H1 (cell line): ENCODE data around the gene LRRC15.

Source experiments
- CTBP2 ChIP-seq: IDR thresholded peaks from 2 replicates; pipeline ENCODE4 v1.7.0; 2011; ENCODE audit warnings: borderline replicate concordance, mild to moderate bottlenecking, moderate library complexity, mixed read lengths, low read length; ENCODE audit not compliant: insufficient read depth, insufficient read length
- CTCF ChIP-seq, 3 experiments: IDR thresholded peaks; 1 replicate in 2 of 3; 2 replicates in 1 of 3; pipeline versions ENCODE4 v1.5.1 to v1.6.1; 2011; ENCODE audit warnings: low read length in 3 of 3, mild to moderate bottlenecking in 3 of 3, inconsistent platforms in 2 of 3, low read depth in 1 of 3, moderate library complexity in 1 of 3; ENCODE audit not compliant: insufficient read depth in 1 of 3; ENCODE audit errors: control extremely low read depth in 1 of 3
- EP300 ChIP-seq, 2 experiments: IDR thresholded peaks; 1 replicate in 1 of 2; 2 replicates in 1 of 2; pipeline ENCODE4 v1.6.1; 2011 to 2012; ENCODE audit warnings: low read depth in 2 of 2, low read length in 2 of 2, mild to moderate bottlenecking in 2 of 2, borderline replicate concordance in 1 of 2, inconsistent platforms in 1 of 2, moderate library complexity in 1 of 2
- EZH2 ChIP-seq: fragments of 200-600 bp; sonication (generic); IDR thresholded peaks from 2 replicates; pipeline ENCODE4 v1.7.1; 2012; ENCODE audit warnings: low read depth, mild to moderate bottlenecking, moderate library complexity, low read length, inconsistent platforms; ENCODE audit not compliant: severe bottlenecking
- HDAC2 ChIP-seq, 2 experiments: fragments of 300-600 bp in 1 of 2; sonication (generic) in 1 of 2; IDR thresholded peaks; 2 replicates each; pipeline ENCODE4 v1.6.1; 2011 to 2012; ENCODE audit warnings: low read depth in 2 of 2, low read length in 2 of 2, mild to moderate bottlenecking in 2 of 2, moderate library complexity in 2 of 2, borderline replicate concordance in 1 of 2, inconsistent platforms in 1 of 2
- NRF1 ChIP-seq: IDR thresholded peaks from 2 replicates; pipeline ENCODE4 v1.6.1; 2011; ENCODE audit warnings: mild to moderate bottlenecking, low read depth, low read length, improper control_type of control experiment
- POLR2A ChIP-seq, 2 experiments: IDR thresholded peaks; 1 replicate in 1 of 2; 2 replicates in 1 of 2; pipeline ENCODE4 v1.6.1; 2011; ENCODE audit warnings: low read depth in 2 of 2, low read length in 2 of 2, mild to moderate bottlenecking in 2 of 2; ENCODE audit errors: control extremely low read depth in 1 of 2
- POLR2AphosphoS5 ChIP-seq: IDR thresholded peaks from 2 replicates; pipeline ENCODE4 v1.6.1; 2011; ENCODE audit warnings: low read depth, low read length
- RNF2 ChIP-seq: fragments of 200-900, 300-1000 bp; sonication (generic); IDR thresholded peaks from 2 replicates; pipeline ENCODE4 v1.7.1; 2016; ENCODE audit warnings: borderline replicate concordance, low read depth, mild to moderate bottlenecking, antibody characterized with exemption, low read length; ENCODE audit not compliant: poor library complexity, severe bottlenecking; ENCODE audit errors: missing control alignments
- SIX5 ChIP-seq: IDR thresholded peaks from 2 replicates; pipeline ENCODE4 v1.6.1; 2011; ENCODE audit warnings: mild to moderate bottlenecking, low read depth, low read length
- TAF1 ChIP-seq: IDR thresholded peaks from 2 replicates; pipeline ENCODE4 v1.6.1; 2011; ENCODE audit warnings: mild to moderate bottlenecking, low read depth, low read length
- TBP ChIP-seq: IDR thresholded peaks from 2 replicates; pipeline ENCODE4 v1.6.1; 2011; ENCODE audit warnings: low read depth, low read length, improper control_type of control experiment
- TF ChIP-seq, protein P1 (sequence below): IDR thresholded peaks from 2 replicates; pipeline ENCODE4 v1.6.1; 2011; ENCODE audit warnings: low read depth, mild to moderate bottlenecking, low read length; ENCODE audit not compliant: insufficient read depth

DNA sequence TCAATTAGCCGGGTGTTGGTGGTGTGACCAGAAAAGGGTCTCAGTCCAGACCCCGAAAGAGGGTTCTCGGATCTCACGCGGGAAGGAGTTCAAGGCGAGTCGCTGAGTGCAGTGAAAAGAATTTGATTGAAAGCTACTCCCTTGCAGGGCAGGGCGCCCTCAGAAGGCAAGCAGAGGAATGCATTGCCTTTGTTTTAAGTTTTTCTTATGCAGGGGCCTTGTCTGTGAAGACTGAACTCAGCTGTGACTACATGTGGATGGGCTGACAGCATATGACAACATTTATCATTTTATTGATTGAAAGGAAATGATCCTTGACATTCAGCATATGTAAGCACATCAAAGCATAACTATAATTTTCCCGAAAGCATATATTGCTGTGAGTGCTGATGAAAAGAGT is 30.2 kb downstream of the LRRC15 start:
- TF ChIP-seq POLR2AphosphoS5 (no peak), CTCF (IDR thresholded peaks at IDR 0.05; ENCODE audit: control extremely low read depth in 1 of 3, insufficient read depth in 1 of 3, low read depth in 1 of 3, low read length in 3 of 3) (peak; percentile 19 to 77 (median 25); a peak in 2 of 4 replicates), POLR2A (IDR thresholded peaks at IDR 0.05; ENCODE audit: control extremely low read depth in 1 of 2, low read depth in 2 of 2, low read length in 2 of 2) (no peak), NRF1 (no peak), SIX5 (no peak), TAF1 (no peak), RNF2 (no peak), HDAC2 (IDR thresholded peaks at IDR 0.05; ENCODE audit: borderline replicate concordance in 1 of 2, low read depth in 2 of 2, low read length in 2 of 2) (peak in 1 of 2 experiments; percentile 36; a peak in 1 of 4 replicates), EP300 (IDR thresholded peaks at IDR 0.05; ENCODE audit: borderline replicate concordance in 1 of 2, low read depth in 2 of 2, low read length in 2 of 2) (no peak), EZH2 (no peak), CTBP2 (no peak), TBP (no peak)
- TF ChIP-seq, protein P1, sequence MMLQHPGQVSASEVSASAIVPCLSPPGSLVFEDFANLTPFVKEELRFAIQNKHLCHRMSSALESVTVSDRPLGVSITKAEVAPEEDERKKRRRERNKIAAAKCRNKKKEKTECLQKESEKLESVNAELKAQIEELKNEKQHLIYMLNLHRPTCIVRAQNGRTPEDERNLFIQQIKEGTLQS, result no peak
